GM19351 (cell line): Measurements from ENCODE around the gene CXCR1.
"Not testable (repeated sequence)": the region's sequence is repeated elsewhere in the genome, so short reads cannot be mapped to it uniquely, and the experiment has no call there.

ENCODE experiments used
- ATAC-seq: cut with Tn5 transposase; IDR thresholded peaks from one replicate; pipeline ENCODE4 v1.9.1; 2021; ENCODE audit warnings: mild to moderate bottlenecking, moderate library complexity; ENCODE audit not compliant: unreplicated experiment

The CXCR1 gene

GRCh38 chr2:218166791-218167190 lies at the start of gene CXCR1:
Gene CXCR1 (minus strand): TSS chr2:218166962. CDS start chr2:218165211, 1,751 bp downstream.
- ATAC-seq = no peak

DNA sequence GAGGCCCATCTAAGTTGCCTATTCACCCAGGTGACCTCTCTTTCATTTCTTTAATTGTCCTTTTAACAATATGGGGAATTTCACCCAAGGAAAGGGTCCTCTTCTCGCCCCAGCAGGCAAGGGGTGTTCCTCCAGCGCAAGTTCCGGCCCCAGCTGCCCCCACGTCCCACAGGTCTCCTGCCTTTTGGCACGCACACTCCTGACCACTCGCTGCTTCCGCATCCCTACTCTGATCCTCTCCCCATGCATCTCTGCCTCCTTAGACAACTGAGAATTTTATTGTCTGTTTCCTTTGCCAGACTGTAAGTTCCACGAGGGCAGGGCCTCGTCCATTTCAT lies 49.5 kb upstream of the CXCR1 start:
- no peak for ATAC-seq

GRCh38 chr2:218214116-218214515 lies 47.4 kb upstream of the CXCR1 start:
- ATAC-seq = no peak

GRCh38 chr2:218209078-218209477 lies 42.3 kb upstream of the CXCR1 start:
- ATAC-seq = no peak

- ATAC-seq = no peak
These were observed 35.5 kb upstream of the CXCR1 start for GRCh38 chr2:218202266-218202665.

DNA sequence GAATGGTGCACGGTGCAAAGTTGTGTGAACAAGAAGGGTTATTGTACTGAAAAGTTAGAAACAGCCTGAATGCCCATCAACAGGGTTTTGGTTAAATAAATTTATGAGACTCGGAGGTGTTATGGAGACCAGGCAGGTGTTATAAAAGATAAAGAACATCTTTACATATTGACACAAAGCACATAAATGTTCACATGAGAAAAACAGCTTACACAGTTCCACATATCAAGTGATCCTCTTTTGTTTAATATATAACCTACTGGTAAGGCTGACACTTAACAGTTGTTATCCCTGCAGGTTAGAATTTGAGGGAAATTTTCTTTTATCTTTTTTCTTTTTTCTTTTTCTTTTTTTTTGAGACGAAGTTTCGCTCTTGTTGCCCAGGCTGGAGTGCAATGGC lies 30.2 kb upstream of the CXCR1 start:
- ATAC-seq = no peak

DNA sequence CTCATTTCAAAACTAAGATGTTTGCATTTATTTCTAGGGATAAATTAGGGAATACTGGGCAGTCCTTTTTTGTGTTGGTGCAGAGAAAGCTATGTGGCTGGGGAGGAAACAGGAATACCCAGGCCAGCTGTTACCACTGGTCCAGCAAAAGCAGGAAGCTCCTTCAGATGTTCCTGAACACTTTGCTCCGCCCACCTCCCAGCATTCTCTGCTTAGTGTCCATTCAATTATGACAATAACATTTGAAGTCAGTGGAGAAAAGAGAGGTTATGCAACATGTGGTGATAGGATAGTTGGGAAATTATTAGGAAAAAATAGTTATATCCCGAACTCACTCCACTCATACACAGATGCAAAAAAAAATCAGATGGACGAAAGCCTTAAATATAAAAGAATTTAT lies 28.1 kb upstream of the CXCR1 start:
- ATAC-seq = no peak

DNA sequence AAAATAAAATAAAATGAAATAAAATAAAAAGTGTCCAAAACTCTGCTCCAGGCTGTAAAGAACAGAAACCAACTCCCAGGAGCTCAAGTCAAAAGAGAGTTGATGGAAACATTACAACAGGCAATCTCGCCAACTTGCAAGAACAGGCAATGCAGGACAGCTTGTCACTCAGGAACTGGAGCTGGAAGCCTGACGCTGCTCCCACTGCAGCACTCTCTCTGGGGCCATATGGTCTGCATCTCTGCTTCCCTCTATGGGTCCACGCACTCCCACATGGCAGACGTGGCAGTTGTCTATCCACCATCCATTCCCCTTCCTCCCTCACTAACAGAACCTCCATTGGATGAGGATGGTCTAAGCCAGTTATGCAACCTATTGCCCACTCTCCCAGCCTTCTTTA lies 26.9 kb upstream of the CXCR1 start:
- no peak for ATAC-seq

GRCh38 chr2:218192902-218193430 lies 26.2 kb upstream of the CXCR1 start:
- no peak for ATAC-seq

GRCh38 chr2:218188528-218188927 lies 21.8 kb upstream of the CXCR1 start:
- no peak for ATAC-seq

GRCh38 chr2:218187296-218188015 lies 20.7 kb upstream of the CXCR1 start:
- ATAC-seq = no peak

DNA sequence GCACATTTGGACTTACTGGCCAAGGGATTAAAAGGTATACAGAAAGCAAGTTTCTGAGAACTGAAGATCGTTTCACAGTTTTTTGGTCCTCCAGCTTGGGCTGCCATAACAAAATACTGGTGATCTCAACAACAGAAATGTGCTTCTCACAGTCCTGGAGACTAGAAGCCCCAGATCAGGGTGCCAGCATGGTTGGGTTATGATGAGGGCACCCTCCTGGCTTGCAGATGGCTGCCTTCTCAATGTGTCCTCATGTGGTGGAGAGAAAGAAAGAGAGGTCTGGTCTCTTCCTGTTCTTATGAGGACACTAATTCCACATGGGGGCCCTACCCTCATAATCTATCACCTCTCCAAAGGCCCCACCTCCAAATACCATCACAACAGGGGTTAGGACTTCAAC lies 20.1 kb upstream of the CXCR1 start:
- ATAC-seq = no peak

DNA sequence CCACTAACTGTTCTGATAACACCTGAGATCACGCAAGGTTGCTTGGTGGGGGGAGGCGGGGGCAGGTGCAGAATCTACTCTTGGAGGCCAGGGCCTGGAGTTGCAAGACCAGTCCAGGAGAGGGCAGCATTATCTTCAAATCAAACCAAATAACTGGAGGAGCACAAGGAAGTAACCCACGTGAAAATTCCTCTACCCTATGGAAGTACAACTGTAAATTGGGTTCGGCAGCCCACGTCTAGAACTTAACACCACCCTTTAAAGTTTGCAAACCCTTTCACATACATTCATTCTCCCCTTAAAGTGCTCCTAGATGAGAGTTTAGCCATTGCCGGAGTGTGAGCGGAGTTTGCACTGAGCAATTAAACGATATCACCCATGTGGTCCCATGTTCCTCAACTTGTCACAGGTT lies 19.6 kb upstream of the CXCR1 start:
- peak; percentile 69 for ATAC-seq

- ATAC-seq = no peak
These were observed 17.6 kb upstream of the CXCR1 start for GRCh38 chr2:218184331-218184730.

GRCh38 chr2:218180467-218181114 lies 13.8 kb upstream of the CXCR1 start:
- ATAC-seq = no peak

DNA sequence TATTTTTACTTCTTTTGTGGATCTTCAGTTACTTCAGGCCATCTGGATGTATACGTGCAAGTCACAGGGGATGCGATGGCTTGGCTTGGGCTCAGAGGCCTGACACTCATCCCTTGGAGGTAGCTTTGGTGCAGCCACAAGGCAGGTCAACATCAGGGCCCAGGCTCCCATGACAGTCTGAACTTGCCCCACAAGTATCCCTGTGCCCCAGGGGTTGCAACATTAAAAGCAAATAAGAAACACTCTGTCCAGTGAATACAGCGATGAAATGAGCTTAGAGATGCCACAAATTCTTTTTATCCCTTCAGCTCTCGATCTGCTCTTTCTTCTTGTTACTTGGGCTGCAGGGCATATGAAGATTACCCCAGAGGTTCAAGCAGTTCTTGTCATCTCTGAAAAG lies 13.0 kb upstream of the CXCR1 start:
- ATAC-seq = no peak

DNA sequence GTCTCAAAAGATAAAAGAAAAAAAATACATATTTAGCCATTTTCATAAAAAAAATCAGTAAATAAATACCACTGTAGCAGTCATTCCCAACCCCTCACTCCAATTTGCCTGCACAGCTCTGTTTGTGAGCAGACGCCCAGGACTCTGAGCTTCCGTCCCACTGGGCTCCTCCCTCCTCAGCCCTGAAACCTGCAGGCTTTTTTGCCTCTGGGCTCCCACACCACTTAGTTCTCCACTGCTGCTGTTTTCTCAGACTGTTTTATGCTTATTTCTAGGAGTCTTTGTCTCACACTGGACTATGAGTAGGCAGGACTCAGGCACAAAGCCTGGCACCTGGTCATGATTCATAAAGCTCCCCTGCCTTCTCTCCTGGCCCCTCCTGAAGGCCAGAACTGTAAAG lies 6.1 kb upstream of the CXCR1 start:
- no peak for ATAC-seq

GRCh38 chr2:218171744-218172143 lies 5.0 kb upstream of the CXCR1 start:
- ATAC-seq = not testable (repeated sequence)

GRCh38 chr2:218169757-218170546 lies 3.2 kb upstream of the CXCR1 start:
- ATAC-seq = no peak

GRCh38 chr2:218168635-218169462 lies 2.1 kb upstream of the CXCR1 start:
- peak; percentile 51 for ATAC-seq

DNA sequence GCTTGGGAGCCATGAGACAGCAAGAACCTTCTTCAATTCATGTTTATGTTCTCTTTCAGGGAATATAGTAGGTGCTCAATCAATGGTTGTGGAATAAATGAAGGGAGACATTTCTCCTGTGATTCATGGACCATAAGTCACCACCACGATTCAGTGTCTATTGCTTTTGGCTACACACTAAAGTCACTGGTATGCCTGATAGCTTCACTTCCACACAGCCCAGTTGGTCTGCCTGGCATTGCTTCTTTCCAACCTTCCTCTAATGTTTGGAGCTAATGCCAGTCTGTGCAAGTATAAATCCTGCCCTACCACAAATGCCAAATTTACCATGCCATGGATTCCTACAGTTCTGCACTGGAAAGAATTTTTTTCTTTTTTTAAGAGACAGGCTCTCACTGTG lies 1.3 kb upstream of the CXCR1 start:
- ATAC-seq = no peak
